Adrenal gland (tissue), 12 donors: Measurements from ENCODE around the gene RNASE1. TPM values are rescaled to one million over a fixed set of nuclear protein-coding genes. Genes with fewer than 3 reads are reported as not detected.
"Not testable (repeated sequence)": the region's sequence is repeated elsewhere in the genome, so short reads cannot be mapped to it uniquely, and the experiment has no call there.

Experiments
- DNase-seq, 7 donors: peaks; one replicate each; pipeline ENCODE4 v3.0.0-alpha.2; 2019 to 2020
- H3K27ac ChIP-seq, 5 donors: fragments of 200-600 bp; sonication (generic) in 4 of 5; 1 replicate in 3 of 5; 2 replicates in 2 of 5; pipeline versions ENCODE4 v1.5.1 to v1.8.0; 2016 to 2020; ENCODE audit warnings: mild to moderate bottlenecking in 1 of 5
- H3K27me3 ChIP-seq: fragments of 200-600 bp; 2 replicates; pipeline ENCODE4 v1.8.0; 2021
- H3K36me3 ChIP-seq, 2 donors: fragments of 200-600 bp; replicated peaks in 1 of 2; 1 replicate in 1 of 2; 2 replicates in 1 of 2; pipeline versions ENCODE4 v1.5.1 to v1.8.0; 2018 to 2022
- H3K4me1 ChIP-seq, 2 donors: fragments of 200-600 bp; replicated peaks in 1 of 2; 1 replicate in 1 of 2; 2 replicates in 1 of 2; pipeline versions ENCODE4 v1.5.1 to v1.8.0; 2018 to 2021
- H3K4me3 ChIP-seq, 4 donors: fragments of 200-600 bp; sonication (generic) in 3 of 4; one replicate each; pipeline ENCODE4 v1.5.1; 2016 to 2018
- H3K9me3 ChIP-seq, 3 donors: fragments of 200-600 bp; sonication (generic) in 1 of 3; replicated peaks in 1 of 3; 1 replicate in 2 of 3; 2 replicates in 1 of 3; pipeline versions ENCODE4 v1.5.1 to v1.8.0; 2016 to 2021
- POLR2A ChIP-seq, 2 donors: fragments of 450-650 bp; IDR thresholded peaks; one replicate each; pipeline ENCODE4 v1.6.1; 2017; ENCODE audit warnings: antibody characterized with exemption in 2 of 2, mild to moderate bottlenecking in 2 of 2, moderate library complexity in 1 of 2
- WGBS, 4 donors: extraction: QIAGEN DNeasy Blood & Tissue Kit in 2 of 4; methylation state at CpG; one replicate each; pipeline versions ENCODE4 v1.1.5 to v1.1.7; 2013 to 2017; 5-methylcytosine and 5-hydroxymethylcytosine counted together
- intact Hi-C, 2 donors: fragments of 100-400 bp; cut with DNase I; formaldehyde crosslinking; loops; one replicate each; pipeline versions ENCODE4 v1.14.1 to v1.15.0; 2022 to 2023
- polyA plus RNA-seq, 3 donors: library from polyadenylated mRNA; stranded (reverse); fragments of 200-250 nt in 2 of 3; fragments of 350-450 nt in 1 of 3; fragmentation: Illumina TruSeq in 1 of 3; extraction: RNeasy Lipid Tissue Mini Kit (QIAGEN cat#74804) in 1 of 3; gene quantifications; one replicate each; pipeline ENCODE4 v1.2.3, GENCODE V29; 2013 to 2014
- total RNA-seq, 9 donors: library from RNA; depleted of rRNA in 4 of 9; stranded (reverse); fragments of >200 nt in 4 of 9; fragments of 120-200 nt in 1 of 9; fragmentation: NEBNext Ultra II Directional in 1 of 9; extraction: Animal tissue kit (Norgen Biotek cat#: 25700) in 1 of 9; gene quantifications; one replicate each; pipeline versions ENCODE4 v1.1.0 to v1.2.4, GENCODE V29; 2013 to 2023
- TF ChIP-seq, protein P1 (sequence below), 6 experiments: fragments of 450-650 bp in 4 of 6; fragments of 200-600 bp in 2 of 6; sonication (generic) in 1 of 6; IDR thresholded peaks; 1 replicate in 5 of 6; 2 replicates in 1 of 6; pipeline versions ENCODE4 v1.5.1 to v1.8.0; 2016 to 2021; ENCODE audit warnings: antibody characterized with exemption in 6 of 6, mild to moderate bottlenecking in 2 of 6, moderate library complexity in 1 of 6
- donor health status: healthy with polysubstance abuse.
- donor health status: Bipolar disorder and iron deficiency.
- donor health status: DM: yes; HTN: yes; CAD: no.
- donor health status: DM: no; HTN: no; CAD: no.
- donor health status: DM: no; HTN: no; CAD: no.
- donor health status: DM: yes; HTN: yes; CAD: no.

RNASE1 gene
- total and polyA plus RNA-seq, 12 donors: 103 to 2,068 (median 529) TPM

GRCh38 chr14:20823859-20824258, 21.2 kb upstream of the RNASE1 start:
- Histone ChIP-seq H3K27me3 (no peaks in the 10 kb centered on the region), H3K4me1 (no peaks in the 10 kb centered on the region), H3K36me3 (no peaks in the 10 kb centered on the region), H3K9me3 (no peaks in the 10 kb centered on the region), H3K4me3 (no peak overlapping the region), H3K27ac (no peak overlapping the region)
- intact Hi-C loops: no loop called here
- 67 to 86% (median 80%) methylated on average over 8 of the region's 8 CpGs for WGBS, 4 donors
- DNase-seq: no peak
- TF ChIP-seq, protein P1, sequence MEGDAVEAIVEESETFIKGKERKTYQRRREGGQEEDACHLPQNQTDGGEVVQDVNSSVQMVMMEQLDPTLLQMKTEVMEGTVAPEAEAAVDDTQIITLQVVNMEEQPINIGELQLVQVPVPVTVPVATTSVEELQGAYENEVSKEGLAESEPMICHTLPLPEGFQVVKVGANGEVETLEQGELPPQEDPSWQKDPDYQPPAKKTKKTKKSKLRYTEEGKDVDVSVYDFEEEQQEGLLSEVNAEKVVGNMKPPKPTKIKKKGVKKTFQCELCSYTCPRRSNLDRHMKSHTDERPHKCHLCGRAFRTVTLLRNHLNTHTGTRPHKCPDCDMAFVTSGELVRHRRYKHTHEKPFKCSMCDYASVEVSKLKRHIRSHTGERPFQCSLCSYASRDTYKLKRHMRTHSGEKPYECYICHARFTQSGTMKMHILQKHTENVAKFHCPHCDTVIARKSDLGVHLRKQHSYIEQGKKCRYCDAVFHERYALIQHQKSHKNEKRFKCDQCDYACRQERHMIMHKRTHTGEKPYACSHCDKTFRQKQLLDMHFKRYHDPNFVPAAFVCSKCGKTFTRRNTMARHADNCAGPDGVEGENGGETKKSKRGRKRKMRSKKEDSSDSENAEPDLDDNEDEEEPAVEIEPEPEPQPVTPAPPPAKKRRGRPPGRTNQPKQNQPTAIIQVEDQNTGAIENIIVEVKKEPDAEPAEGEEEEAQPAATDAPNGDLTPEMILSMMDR (IDR thresholded peaks at IDR 0.05): no peak
- no peak for TF ChIP-seq POLR2A (IDR thresholded peaks at IDR 0.05)

- 45 to 58% (median 54%) methylated on average over 3 of the region's 3 CpGs for WGBS, 4 donors
- H3K27ac ChIP-seq: peak overlapping the region in 1 of 5 donors; percentile 29
Measured at GRCh38 chr14:20821521-20822108, 19.0 kb upstream of the RNASE1 start.

DNA sequence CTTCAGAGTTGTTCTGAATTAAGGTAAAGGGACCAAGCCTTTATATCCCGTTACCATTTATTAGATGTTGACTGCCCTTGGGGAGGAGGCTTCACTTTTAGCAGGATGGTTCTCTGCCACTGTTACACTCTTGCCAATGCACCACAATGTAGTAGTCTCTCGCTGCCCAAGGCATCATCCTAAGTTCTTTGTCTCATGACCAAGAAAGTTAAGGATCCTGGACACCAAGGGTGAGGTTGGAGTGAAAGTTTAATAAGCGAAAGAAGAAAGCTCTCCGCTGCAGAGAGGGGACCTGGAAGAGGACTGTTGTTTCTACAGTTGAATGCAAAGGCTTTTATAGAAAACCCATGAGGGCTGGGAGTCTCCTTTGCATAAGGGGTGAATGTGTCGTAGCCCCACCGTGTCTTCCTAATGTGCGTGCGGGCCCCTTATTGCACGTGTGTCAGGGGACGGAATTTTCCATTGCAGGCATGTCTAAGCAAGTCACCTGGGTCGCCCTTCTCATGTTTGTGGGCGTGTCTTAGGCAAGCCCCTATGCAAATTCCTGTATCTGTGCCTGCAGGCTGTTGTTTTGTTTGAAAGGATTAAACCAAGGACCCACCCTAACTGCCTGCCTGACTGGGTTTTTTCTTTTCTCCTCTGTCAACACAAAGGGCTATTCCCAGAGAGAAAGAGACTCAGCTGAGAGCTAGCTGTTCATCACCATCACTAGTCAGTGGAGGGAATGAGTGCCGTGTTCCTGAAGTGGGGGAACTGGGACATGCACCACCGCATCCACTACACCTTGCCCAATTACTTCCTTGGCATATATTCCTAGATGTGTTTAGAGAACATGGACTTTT, 17.6 kb upstream of the RNASE1 start:
- H3K4me3 ChIP-seq: no peak overlapping the region
- intact Hi-C loops: no loop called here

More at GRCh38 chr14:20821521-20822108, 19.0 kb upstream of the RNASE1 start:
- H3K4me3 ChIP-seq, H3K4me1 ChIP-seq, H3K27me3 ChIP-seq, intact Hi-C loops, H3K9me3 ChIP-seq, H3K36me3 ChIP-seq: not testable (repeated sequence)
- DNase-seq: peak in 5 of 7 donors; percentile 25 to 68 (median 59)

DNA sequence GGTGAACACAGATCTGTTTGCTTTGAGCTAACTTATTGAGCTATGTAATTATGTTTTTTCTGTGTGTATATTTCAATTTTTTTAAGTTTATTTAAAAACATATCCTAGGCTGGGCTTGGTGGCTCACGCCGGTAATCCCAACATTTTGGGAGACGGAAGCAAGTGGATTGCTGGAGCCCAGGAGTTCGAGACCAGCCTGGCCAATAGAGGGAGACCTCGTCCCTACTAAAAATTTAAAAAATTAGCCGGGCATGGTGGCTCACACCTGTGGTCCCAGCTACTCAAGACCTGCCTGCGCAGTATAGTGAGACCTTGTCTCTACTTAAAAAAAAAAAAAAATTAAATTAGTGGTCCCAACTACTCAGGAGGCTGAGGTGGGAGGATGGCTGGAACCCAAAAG, 16.2 kb upstream of the RNASE1 start:
- H3K27ac ChIP-seq: no peak overlapping the region
- no peaks in the 10 kb centered on the region for H3K4me1 ChIP-seq
- no peak for TF ChIP-seq POLR2A (IDR thresholded peaks at IDR 0.05)
- TF ChIP-seq, protein P1 (IDR thresholded peaks at IDR 0.05): peak in 1 of 6 experiments; percentile 33
- intact Hi-C loops: no loop called here
- H3K9me3 ChIP-seq: no peaks in the 10 kb centered on the region
- no peak for DNase-seq
- H3K4me3 ChIP-seq: no peak overlapping the region
- no peaks in the 10 kb centered on the region for H3K27me3 ChIP-seq
- 47 to 83% (median 83%) methylated on average over 7 of the region's 7 CpGs for WGBS, 4 donors
- no peaks in the 10 kb centered on the region for H3K36me3 ChIP-seq

More for the DNA sequence above, 17.6 kb upstream of the RNASE1 start:
- H3K9me3 ChIP-seq: no peaks in the 10 kb centered on the region
- DNase-seq: no peak
- H3K36me3 ChIP-seq: no peaks in the 10 kb centered on the region
- no peak overlapping the region for H3K27ac ChIP-seq
- 77 to 89% (median 88%) methylated on average over 10 to 14 of the region's 14 CpGs for WGBS, 4 donors
- H3K4me1 ChIP-seq: no peaks in the 10 kb centered on the region
- no peak for TF ChIP-seq POLR2A (IDR thresholded peaks at IDR 0.05)
- TF ChIP-seq, protein P1 (IDR thresholded peaks at IDR 0.05): no peak
- H3K27me3 ChIP-seq: no peaks in the 10 kb centered on the region

- 78 to 85% (median 81%) methylated on average over 3 of the region's 3 CpGs for WGBS, 4 donors
- intact Hi-C loops, H3K36me3 ChIP-seq, H3K9me3 ChIP-seq, H3K27me3 ChIP-seq, DNase-seq, H3K27ac ChIP-seq, H3K4me3 ChIP-seq, H3K4me1 ChIP-seq: not testable (repeated sequence)
Measured at GRCh38 chr14:20815946-20816345, 13.3 kb upstream of the RNASE1 start.
